H9 (cell line): ENCODE measurements around the gene CDKAL1. TPM values are rescaled to one million over a fixed set of nuclear protein-coding genes. Genes with fewer than 3 reads are reported as not detected.

Experiments used
- DNase-seq: peaks from one replicate; pipeline ENCODE4 v3.0.0-alpha.2; 2017
- H2AFZ ChIP-seq: one replicate; pipeline ENCODE4 v1.6.1; 2013; ENCODE audit warnings: mild to moderate bottlenecking, low read length, control low read depth, moderate library complexity
- H2AK5ac ChIP-seq: 2 replicates; pipeline ENCODE4 v1.6.1; 2013; ENCODE audit warnings: low read length, control low read depth, mixed read lengths; ENCODE audit not compliant: insufficient read length
- H2BK120ac ChIP-seq: one replicate; pipeline ENCODE4 v1.6.1; 2013; ENCODE audit warnings: low read depth, mild to moderate bottlenecking, low read length, control low read depth, inconsistent platforms; ENCODE audit not compliant: poor library complexity, severe bottlenecking
- H2BK12ac ChIP-seq: 2 replicates; pipeline ENCODE4 v1.6.1; 2013; ENCODE audit warnings: low read length, control low read depth, mixed read lengths, low read depth; ENCODE audit not compliant: insufficient read length
- H2BK15ac ChIP-seq: 2 replicates; pipeline ENCODE4 v1.6.1; 2013; ENCODE audit warnings: low read depth, low read length, control low read depth
- H2BK20ac ChIP-seq: one replicate; pipeline ENCODE4 v1.6.1; 2013; ENCODE audit warnings: low read depth, mild to moderate bottlenecking, low read length, control low read depth, inconsistent platforms; ENCODE audit not compliant: poor library complexity, severe bottlenecking
- H2BK5ac ChIP-seq: 2 replicates; pipeline ENCODE4 v1.6.1; 2013; ENCODE audit warnings: low read length, control low read depth, mixed read lengths; ENCODE audit not compliant: insufficient read length
- H3K14ac ChIP-seq: 2 replicates; pipeline ENCODE4 v1.6.1; 2013; ENCODE audit warnings: low read length, control low read depth; ENCODE audit not compliant: insufficient read depth
- H3K18ac ChIP-seq: 2 replicates; pipeline ENCODE4 v1.6.1; 2013; ENCODE audit warnings: low read depth, mild to moderate bottlenecking, mixed read lengths, low read length, control low read depth; ENCODE audit not compliant: insufficient read length
- H3K23ac ChIP-seq: 2 replicates; pipeline ENCODE4 v1.6.1; 2013; ENCODE audit warnings: low read length, control low read depth, mixed read lengths, low read depth; ENCODE audit not compliant: insufficient read length
- H3K23me2 ChIP-seq: 2 replicates; pipeline ENCODE4 v1.6.1; 2013; ENCODE audit warnings: low read depth, mild to moderate bottlenecking, mixed read lengths, low read length, control low read depth; ENCODE audit not compliant: insufficient read length, poor library complexity, severe bottlenecking
- H3K27ac ChIP-seq: 2 replicates; pipeline ENCODE4 v1.5.1; 2013; ENCODE audit warnings: low read length, control low read depth, mixed read lengths, low read depth; ENCODE audit not compliant: insufficient read length
- H3K27me3 ChIP-seq: 2 replicates; pipeline ENCODE4 v1.6.1; 2013; ENCODE audit warnings: low read length, control low read depth, inconsistent platforms; ENCODE audit not compliant: insufficient read depth
- H3K4ac ChIP-seq: 2 replicates; pipeline ENCODE4 v1.6.1; 2013; ENCODE audit warnings: low read depth, mild to moderate bottlenecking, control low read depth, inconsistent platforms, low read length, moderate library complexity
- H3K4me1 ChIP-seq: 2 replicates; pipeline ENCODE4 v1.6.1; 2013; ENCODE audit warnings: low read length, control low read depth, inconsistent platforms; ENCODE audit not compliant: insufficient read depth
- H3K4me2 ChIP-seq: 2 replicates; pipeline ENCODE4 v1.6.1; 2013; ENCODE audit warnings: low read length, control low read depth, mixed read lengths; ENCODE audit not compliant: insufficient read length, insufficient read depth
- H3K56ac ChIP-seq: 2 replicates; pipeline ENCODE4 v1.6.1; 2013; ENCODE audit warnings: low read depth, mild to moderate bottlenecking, mixed read lengths, low read length, control low read depth; ENCODE audit not compliant: insufficient read length
- H3K79me1 ChIP-seq: 2 replicates; pipeline ENCODE4 v1.6.1; 2013; ENCODE audit warnings: low read depth, mild to moderate bottlenecking, moderate library complexity, low read length, control low read depth, inconsistent platforms; ENCODE audit not compliant: insufficient read depth, poor library complexity, severe bottlenecking
- H3K79me2 ChIP-seq: 2 replicates; pipeline ENCODE4 v1.6.1; 2013; ENCODE audit warnings: low read length, control low read depth, inconsistent platforms; ENCODE audit not compliant: insufficient read depth
- H3K9ac ChIP-seq: 2 replicates; pipeline ENCODE4 v1.6.1; 2013; ENCODE audit warnings: low read length, control low read depth, mixed read lengths; ENCODE audit not compliant: insufficient read length; ENCODE audit errors: extremely low read depth
- H3K9me3 ChIP-seq: one replicate; pipeline ENCODE4 v1.6.1; 2013; ENCODE audit warnings: low read depth, low read length, inconsistent platforms; ENCODE audit not compliant: control insufficient read depth
- H3T11ph ChIP-seq: one replicate; pipeline ENCODE4 v1.6.1; 2013; ENCODE audit warnings: mild to moderate bottlenecking, low read length, control low read depth, inconsistent platforms
- H4K20me1 ChIP-seq: one replicate; pipeline ENCODE4 v1.6.1; 2013; ENCODE audit not compliant: control insufficient read depth, insufficient read length, insufficient read depth
- H4K5ac ChIP-seq: 2 replicates; pipeline ENCODE4 v1.6.1; 2013; ENCODE audit warnings: low read depth, mild to moderate bottlenecking, mixed read lengths, low read length, control low read depth; ENCODE audit not compliant: insufficient read length
- H4K8ac ChIP-seq: replicated peaks from 2 replicates; pipeline ENCODE4 v1.6.1; 2013; ENCODE audit warnings: low read length, control low read depth, mixed read lengths, low read depth; ENCODE audit not compliant: insufficient read length
- H4K91ac ChIP-seq: 2 replicates; pipeline ENCODE4 v1.6.1; 2013; ENCODE audit warnings: low read depth, mild to moderate bottlenecking, moderate library complexity, mixed read lengths, low read length, control low read depth; ENCODE audit not compliant: insufficient read length
- H3K27ac Mint-ChIP-seq, 3 experiments: 2 replicates in 2 of 3; 3 replicates in 1 of 3; pipeline ENCODE4 v1.8.0; 2020 to 2021; ENCODE audit warnings: mixed read lengths in 3 of 3, mild to moderate bottlenecking in 1 of 3, moderate library complexity in 1 of 3
- H3K27me3 Mint-ChIP-seq: 2 replicates; pipeline ENCODE4 v1.8.0; 2021; ENCODE audit warnings: low read depth, mild to moderate bottlenecking, moderate library complexity, mixed read lengths
- H3K36me3 Mint-ChIP-seq, 3 experiments: 2 replicates in 2 of 3; 3 replicates in 1 of 3; pipeline ENCODE4 v1.8.0; 2020 to 2021; ENCODE audit warnings: low read depth in 3 of 3, mixed read lengths in 3 of 3; ENCODE audit not compliant: insufficient read depth in 1 of 3
- H3K4me1 Mint-ChIP-seq, 2 experiments: 2 replicates each; pipeline ENCODE4 v1.8.0; 2020; ENCODE audit warnings: mixed read lengths in 2 of 2
- H3K4me3 Mint-ChIP-seq, 2 experiments: 2 replicates in 1 of 2; 3 replicates in 1 of 2; pipeline ENCODE4 v1.8.0; 2020 to 2021; ENCODE audit warnings: mild to moderate bottlenecking in 2 of 2, mixed read lengths in 2 of 2, moderate library complexity in 1 of 2
- H3K9me3 Mint-ChIP-seq, 2 experiments: 2 replicates in 1 of 2; 3 replicates in 1 of 2; pipeline ENCODE4 v1.8.0; 2020; ENCODE audit warnings: mild to moderate bottlenecking in 2 of 2, mixed read lengths in 2 of 2, moderate library complexity in 1 of 2
- CTCF ChIP-seq: fragments of 200-600 bp; sonication (generic); conservative IDR thresholded peaks from 3 replicates; pipeline ENCODE4 v1.8.0; 2021; ENCODE audit warnings: antibody characterized with exemption, mild to moderate bottlenecking
- total RNA-seq: library from RNA; stranded (reverse); gene quantifications from 2 replicates; pipeline ENCODE4 v1.2.1, GENCODE V29; 2021

Gene CDKAL1
- total RNA-seq, 1 experiment from 2014 or later = 23.0 TPM

- Histone ChIP-seq H3K4me1 (no peaks in the 10 kb centered on the region), H3T11ph (no peak overlapping the region), H2BK120ac (no peak overlapping the region), H2AFZ (no peak overlapping the region), H2BK15ac (no peak overlapping the region), H4K5ac (no peak overlapping the region), H3K4me2 (no peak overlapping the region), H3K9me3 (no peaks in the 10 kb centered on the region), H3K56ac (no peak overlapping the region), H3K4ac (no peak overlapping the region), H4K20me1 (no peaks in the 10 kb centered on the region), H2BK5ac (no peak overlapping the region), H3K79me2 (peaks cover 2% of the 10 kb centered on the region; the same call in 1 of the 2 replicates), H3K14ac (no peak overlapping the region), H3K79me1 (no peaks in the 10 kb centered on the region), H3K9ac (no peak overlapping the region), H3K23me2 (no peaks in the 10 kb centered on the region), H3K27ac (no peak overlapping the region), H3K27me3 (no peaks in the 10 kb centered on the region), H2BK20ac (no peak overlapping the region), H3K18ac (no peak overlapping the region), H4K8ac (no peak overlapping the region), H3K23ac (no peak overlapping the region), H2AK5ac (no peak overlapping the region), H2BK12ac (no peak overlapping the region), H4K91ac (no peak overlapping the region)
- peaks cover 0 to 2% (median 0%) of the 10 kb centered on the region in 3 experiments; a peak in 2 of 7 replicates for H3K36me3 Mint-ChIP-seq
- no peak for TF ChIP-seq CTCF
- peaks cover 4% of the 10 kb centered on the region in 2 experiments for H3K4me1 Mint-ChIP-seq
- no peaks in the 10 kb centered on the region; a peak in 1 of 5 replicates for H3K9me3 Mint-ChIP-seq
- no peak overlapping the region for H3K4me3 Mint-ChIP-seq
- no peak for DNase-seq
- 0 out of 7 replicates have a peak overlapping the region, but pooled peaks of 1 of the 3 experiments have one; percentile 68 for H3K27ac Mint-ChIP-seq
- no peaks in the 10 kb centered on the region for H3K27me3 Mint-ChIP-seq
These were observed 147.0 kb downstream of the CDKAL1 start for GRCh38 chr6:20681243-20681684.
